NCI-H526 (cell line): ENCODE results near the gene IRAK2.
"Not testable (repeated sequence)": the region's sequence is repeated elsewhere in the genome, so short reads cannot be mapped to it uniquely, and the experiment has no call there.

Source experiments
- DNase-seq, 2 experiments: peaks; one replicate each; lab custom pipeline; 2025; lab: John Stamatoyannopoulos, UW

Gene IRAK2

DNA sequence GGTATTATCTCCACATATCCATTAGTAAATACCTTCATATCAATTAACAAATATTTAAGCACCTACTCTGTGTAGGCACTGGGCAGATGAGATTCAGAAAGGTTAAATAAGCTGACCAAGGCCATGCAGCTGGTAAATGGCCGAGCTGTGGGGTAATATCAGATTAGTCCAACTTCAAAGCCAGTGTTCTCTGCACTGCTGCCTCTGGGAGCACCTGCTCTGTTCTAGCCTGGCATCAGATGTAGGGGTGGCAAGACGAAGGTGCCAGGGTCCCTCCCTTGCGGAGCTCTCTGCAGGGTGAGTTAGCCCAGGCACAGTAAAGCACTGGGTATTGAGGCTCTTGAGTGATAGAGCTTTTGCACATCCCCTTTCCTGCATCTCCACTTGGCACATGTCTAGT is 89.0 kb downstream of the IRAK2 start:
- DNase-seq = no peak

DNA sequence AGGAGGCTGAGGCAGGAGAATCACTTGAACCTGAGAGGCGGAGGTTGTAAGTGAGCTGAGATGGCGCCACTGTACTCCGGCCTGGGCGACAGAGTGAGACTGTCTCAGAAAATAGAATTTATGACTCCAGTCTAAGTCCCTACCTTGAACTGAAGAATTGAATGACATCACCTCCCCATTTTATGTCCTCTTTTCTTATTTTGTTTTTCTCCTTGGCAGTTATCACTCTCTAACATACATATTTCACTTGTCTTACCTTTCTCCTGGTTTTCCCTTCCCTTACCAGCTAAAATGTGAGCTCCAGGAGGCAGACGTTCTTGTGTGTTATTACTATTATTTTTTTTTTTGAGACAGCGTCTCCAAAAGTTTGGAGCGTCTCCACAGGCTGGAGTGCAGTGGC is 91.1 kb downstream of the IRAK2 start:
- no peak for DNase-seq

DNA sequence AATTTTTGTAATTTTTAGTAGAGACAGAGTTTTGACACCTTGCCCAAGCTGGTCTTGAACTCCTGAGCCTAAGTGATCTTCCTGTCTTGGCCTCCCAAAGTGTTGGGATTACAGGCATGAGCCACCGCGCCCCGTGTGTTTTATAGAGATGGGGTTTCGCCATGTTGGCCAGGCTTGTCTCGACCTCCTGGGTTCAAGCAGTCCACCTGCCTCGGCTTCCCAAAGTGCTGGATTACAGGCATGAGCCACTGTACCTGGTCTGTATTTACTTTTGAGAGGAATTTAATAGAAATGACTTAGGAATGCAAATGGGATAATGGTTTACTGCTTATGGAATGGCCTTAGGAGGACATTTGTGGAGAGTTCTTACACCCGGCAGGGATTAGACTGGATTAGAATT is 94.3 kb downstream of the IRAK2 start:
- no peak for DNase-seq

DNA sequence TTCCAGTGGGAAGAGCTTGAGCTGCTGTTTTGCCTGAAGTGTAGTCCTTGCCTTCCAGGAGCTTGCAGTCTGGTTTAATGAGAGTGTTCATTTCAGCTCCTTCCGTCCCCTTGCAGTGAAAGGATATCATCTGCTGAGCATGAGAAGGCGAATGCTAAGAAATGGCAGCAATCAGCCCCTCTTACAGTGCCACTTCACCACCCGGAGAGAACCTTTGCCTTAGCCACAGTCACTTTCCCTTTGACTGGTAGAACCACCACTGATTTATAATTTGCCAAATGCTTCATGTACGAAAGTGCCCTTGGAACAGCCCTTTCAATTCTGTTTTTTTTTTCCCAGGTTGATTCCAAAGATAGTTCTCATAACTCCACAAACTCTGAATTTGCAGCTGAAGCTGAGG is 95.1 kb downstream of the IRAK2 start:
- DNase-seq = no peak

DNA sequence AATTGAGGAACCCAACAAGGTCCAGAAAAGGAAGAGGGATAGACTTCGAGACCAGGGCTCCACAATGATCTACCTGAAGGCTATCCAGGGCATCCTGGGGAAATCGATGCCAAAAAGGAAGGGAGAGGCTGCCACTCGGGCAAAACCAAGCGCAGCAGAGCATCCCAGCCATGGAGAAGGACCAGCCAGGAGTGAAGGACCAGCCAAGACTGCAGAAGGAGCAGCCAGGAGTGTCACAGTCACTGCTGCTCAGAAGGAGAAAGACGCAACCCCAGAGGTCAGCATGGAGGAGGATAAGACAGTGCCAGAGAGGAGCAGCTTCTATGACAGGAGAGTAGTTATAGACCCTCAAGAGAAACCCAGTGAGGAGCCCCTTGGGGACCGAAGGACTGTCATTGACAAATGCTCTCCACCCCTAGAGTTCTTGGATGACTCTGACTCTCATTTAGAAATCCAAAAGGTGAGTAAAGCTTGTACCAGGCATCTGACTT is 95.5 kb downstream of the IRAK2 start:
- DNase-seq = no peak

DNA sequence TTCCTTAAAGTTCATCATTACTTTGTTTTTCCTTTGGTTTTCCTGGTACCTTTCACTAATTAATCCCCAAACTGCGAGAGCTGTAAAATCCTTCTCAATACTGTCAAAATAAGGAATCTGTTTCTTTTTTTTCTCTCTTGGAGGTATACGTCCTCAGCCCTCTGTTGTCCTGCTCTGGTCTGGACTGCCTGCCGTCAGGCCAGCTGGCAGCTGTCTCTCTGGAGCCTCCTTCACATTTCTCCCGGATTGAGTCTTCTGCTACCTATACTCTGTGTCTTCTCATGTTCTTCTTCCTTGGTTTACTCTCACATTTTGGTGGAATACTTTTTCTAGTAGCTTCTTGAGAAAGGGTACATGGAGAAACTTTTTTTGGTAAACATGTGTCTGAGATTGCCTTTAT is 97.3 kb downstream of the IRAK2 start:
- DNase-seq = no peak

DNA sequence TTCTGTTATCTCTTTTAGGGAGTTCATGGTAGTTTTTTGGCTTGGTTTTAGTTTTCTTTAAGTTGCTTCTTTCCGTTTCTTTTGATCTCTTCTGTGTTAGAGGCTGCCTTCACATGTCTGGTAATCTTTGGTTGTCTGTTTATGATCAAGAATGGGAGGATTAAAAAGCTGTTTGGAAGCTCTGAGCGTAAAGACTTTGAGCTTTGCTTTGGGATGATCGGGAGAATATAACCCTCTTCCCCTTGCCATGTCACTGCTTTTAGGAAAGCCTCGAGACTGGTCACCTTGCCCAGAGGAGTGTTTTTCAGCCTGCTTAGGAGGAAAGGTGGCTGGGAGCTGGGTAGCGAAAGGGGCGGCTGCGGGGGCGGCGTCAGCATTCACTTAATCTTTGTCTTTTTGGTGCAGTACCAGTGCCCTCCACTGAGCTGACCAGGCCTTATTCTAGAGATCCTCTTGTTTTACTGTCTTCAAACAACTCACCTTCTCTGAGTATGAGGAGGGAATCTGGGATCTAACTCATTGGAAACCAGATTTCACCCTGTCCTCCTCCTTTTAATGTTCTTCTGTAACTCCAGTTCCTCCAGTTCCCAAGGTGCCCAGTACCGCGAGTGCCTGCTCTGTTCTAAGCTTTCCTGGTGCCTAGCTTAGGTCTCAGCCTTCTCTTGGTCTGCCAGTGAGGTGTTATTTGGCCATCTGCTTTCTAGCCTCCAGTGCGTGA is 99.1 kb downstream of the IRAK2 start:
- peak in 1 of 2 experiments; percentile 27 for DNase-seq

DNA sequence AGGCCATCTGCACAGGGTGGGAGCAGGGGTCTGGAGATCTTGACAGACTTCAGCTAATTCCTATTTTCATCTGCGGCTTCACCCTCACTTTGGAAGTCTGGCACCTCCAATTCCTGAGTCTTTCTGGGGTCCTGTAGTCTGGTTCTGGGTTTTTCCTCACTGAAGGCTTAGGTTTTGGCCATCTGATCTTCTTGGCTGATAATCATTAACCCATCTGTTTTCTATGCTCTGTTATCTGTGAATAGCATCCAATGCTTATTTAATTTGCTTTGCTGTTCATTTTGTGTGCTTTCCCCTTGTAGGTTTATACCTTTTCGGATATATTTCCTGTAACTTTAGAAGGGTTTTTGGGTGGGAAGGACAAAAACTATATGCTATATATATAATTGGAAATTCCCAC is 101.1 kb downstream of the IRAK2 start:
- no peak for DNase-seq

DNA sequence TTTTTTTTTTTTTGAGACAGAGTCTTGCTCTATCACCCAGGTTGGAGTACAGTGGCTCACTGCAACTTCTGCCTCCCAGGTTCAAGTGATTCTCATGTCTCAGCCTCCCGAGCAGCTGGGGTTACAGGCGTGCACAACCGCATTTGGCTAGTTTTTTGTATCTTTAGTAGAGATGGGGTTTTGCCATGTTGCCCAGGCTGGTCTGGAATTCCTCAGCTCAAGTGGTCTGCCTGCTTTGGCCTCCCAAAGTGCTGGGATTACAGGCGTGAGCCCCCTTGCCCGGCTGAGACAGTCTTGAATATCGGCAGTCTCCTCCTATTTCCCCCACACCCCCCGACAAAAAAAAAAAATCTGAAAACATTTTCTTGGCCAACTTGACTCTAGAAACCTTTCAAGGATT is 102.2 kb downstream of the IRAK2 start:
- not testable (repeated sequence) for DNase-seq

DNA sequence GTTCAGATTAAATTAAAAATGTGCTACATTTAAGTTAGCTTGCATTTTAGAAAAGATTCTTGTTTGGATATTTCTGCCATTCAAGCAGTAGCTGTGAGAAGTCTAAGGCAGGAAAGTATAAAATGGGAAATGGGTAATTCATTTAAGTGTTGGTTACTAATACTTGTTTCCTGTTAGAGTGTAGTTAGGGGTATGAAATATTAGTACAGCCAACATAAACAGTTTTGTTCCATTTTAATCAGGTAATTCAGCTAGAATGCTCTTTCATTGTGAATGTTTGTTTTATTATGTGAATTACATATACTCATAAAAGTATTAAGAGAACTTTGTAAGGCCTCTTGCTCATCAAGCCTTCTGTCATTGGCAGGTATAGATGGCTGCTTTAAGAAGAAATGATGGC is 103.4 kb downstream of the IRAK2 start:
- no peak for DNase-seq

DNA sequence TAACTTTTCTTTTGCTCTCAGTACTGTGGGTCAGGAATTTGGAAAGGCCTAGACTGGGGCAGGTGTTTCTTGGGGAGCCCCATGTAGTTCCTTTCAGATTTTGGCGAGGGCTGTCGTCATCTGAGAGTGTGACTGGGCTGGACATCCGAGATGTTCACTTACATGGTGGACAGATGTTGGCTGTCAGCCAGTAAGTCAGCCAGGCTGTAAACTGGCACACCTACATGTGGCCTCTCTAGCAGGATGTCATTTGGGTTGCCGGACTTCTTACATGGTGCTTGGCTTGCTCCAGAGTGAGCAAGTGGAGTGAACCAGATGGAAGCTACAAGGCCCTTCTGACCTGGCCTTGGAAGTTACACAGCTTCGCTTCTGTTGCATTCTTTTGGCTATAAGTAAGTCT is 104.2 kb downstream of the IRAK2 start:
- no peak for DNase-seq

DNA sequence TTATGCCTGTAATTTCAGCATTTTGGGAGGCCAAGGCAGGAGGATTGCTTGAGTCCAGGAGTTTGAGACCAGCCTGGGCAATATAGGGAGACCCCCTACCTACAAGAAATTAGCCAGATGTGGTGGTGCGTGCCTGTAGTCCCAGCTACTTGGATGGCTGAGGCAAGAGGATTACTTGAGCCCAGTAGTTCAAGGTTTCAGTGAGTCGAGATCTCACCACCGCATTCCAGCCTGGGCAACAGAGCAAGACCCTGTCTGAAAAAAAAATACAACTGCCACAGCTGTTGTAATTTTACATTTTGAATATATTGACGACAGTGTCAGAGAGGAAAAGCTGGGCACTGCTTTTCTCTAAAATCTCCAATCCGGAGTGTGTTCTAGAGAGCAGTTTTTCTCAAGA is 104.7 kb downstream of the IRAK2 start:
- no peak for DNase-seq

DNA sequence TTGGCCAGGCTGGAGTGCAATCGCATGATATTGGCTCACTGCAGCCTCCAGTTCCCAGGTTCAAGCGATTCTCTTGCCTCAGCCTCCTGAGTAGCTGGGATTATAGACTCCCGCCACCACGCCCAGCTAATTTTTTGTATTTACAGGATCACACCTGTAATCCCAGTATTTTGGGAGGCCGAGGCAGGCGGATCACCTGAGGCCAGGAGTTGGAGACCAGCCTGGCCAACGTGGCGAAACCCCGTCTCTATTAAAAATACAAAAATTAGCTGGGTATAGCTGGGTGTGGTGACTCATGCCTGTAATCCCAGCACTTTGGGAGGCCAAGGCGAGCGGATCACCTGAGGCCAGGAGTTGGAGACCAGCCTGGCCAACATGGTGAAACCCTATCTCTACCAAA is 107.8 kb downstream of the IRAK2 start:
- DNase-seq = not testable (repeated sequence)

DNA sequence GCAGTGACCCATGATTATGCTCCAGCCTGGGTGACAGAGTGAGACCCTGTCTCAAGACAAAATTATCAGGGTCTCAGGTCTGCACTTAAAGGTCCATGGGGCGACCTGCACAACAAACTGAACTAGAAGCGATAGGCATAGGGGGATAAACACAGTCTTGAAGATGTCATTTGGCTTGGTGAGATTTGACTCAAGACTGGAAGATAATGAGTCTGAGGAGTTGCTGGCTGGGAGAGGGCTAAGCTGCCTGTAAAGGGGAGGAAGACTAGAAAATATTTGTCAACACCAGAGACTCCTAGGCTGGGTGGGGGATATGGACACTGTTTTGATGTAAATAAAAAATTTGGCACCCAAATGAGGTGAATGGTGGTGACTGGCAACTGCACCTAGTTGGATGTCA is 108.3 kb downstream of the IRAK2 start:
- peak; percentile 22 to 46 for DNase-seq

DNA sequence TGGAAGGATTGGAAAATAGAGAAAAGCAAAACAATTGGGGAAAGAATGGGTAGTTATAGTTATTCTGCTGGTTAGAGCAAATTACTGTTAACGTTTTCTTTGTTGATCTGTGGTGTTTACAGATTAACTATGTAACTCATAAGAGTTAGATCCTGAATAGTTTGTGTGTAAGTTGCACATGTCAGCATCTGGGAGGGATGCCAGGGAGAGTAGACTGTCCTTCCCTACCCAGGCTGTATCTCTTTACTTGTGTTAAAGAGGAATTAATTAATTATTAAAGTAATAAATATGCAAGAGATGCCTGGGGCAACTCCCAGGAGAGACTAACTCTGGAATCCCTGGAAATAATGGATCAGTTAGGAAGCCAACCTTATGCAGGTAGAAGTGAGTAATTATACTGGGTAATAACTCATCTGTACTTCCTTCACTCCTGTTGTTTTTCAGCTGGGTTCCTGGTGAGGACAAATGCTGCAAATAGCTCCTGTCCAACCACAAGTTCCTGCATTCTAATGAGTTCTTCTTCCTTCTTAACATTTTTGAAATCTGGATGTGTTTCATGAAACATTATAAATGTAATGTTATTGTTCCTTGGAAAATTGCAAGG is 109.1 kb downstream of the IRAK2 start:
- DNase-seq = no peak

DNA sequence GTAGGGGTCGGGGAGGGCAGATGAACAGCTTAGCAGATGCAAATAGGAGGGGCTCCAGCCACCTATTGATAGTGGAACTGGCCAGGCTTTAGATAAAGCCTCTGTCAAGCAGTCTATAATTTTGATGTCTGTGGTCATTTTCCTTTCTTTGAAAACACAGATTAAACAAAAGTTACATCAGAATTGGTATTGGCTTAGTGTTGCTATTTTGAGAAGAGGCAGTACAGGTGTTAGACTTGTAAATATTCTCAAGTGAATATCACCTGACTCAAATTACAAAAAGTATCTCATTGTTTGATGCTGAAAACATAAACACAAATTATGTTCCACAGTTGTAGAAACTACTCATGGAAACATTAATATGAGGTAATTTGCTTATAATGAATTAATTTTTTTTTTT is 109.9 kb downstream of the IRAK2 start:
- no peak for DNase-seq

DNA sequence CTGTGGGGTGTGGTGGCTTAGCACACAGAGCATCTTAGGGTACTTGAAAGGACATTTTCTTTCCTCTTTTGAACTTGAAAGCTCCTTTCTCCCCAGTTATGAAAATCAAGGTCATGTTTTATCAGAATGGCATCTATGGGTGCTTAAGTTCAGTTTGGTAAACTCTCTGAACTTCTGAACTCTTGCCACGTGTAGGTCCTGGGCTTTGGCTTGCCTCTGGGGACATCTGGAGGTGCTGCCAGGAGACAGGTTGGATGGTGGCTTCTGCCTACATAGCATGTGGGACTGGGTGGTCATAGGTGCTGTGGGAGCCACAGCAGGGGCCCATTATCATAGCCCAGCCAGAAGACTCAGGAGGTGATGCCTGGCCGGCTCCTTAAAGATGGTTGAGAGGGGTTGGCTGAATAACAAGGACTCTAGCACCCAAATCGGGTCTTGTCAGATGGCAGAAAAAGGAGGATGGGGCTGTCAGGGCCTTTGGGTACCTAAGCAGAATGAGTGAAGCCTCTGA is 112.5 kb downstream of the IRAK2 start:
- no peak for DNase-seq

DNA sequence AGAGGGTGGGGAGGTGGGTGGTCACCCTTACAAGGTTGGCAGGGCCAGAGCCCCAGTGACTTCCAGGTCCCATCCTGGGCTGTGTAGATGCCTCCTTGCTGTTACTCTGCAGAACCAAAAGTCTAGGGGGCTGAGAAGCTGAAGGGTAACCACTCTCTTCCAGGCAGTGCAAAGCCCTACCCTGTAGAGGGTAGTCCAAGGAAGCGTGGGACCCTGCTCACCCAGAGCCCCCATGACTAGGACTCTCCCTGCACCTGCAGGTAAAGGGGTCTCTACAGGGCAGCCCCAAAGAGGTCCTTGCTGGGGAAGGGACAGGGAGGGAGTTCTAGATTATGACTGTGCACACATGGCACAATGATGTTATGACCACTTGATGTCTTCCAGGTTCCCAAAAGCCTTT is 113.8 kb downstream of the IRAK2 start:
- DNase-seq = no peak

DNA sequence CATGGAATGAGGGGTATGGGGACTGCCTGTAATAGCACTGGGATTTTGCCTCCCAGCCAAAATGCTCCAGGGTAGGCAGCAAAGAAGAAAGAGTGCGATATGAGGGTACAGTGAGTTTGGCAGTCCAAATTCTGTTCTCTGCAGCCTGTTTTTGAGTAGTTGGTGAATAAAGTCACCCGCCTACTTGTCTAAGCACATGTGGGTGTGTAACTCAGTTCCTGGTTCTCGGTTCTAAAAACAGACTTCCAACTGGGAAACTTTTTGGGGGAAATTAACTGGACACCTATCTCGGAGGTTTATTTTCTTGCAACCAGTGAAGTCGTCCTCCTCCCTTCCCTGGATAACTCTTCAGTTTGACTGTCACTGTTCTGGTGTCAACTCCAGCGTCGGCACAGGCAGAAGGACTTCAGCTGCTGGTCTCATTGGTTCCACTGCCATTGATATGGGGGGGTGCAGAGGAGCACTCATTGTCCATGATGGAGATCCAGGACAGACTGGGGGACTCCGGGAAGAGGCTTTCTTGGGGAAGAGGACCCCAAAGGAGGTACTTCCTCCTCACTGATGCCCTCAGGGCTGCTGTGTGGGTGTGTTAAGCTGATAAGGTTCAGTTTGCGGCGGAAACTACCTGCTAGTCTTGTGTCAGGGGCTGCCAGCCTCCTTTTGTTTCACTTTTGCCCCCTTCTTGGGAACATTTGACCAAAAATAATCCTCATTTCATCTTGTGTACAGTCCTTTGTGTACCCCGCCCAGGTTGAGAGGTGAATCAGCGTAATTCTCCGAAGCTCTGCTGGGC is 114.9 kb downstream of the IRAK2 start:
- DNase-seq = no peak

DNA sequence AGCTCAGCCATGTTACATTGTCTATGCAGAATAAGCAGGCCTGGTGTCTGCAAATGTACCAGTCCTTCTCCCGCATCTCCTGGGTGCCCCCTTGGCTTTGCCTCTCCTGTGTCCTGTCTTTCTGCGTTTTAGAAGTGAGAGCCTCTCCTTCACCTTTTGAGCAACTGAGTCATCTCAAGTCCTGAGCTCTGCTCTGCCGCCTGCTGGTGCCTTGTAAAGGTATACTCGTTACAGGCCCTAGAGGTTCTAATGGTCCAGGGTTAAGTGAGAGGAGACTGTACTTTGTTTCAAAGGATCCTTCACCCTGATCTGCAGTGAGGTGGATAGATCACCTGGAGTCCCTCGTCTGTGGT is 115.4 kb downstream of the IRAK2 start:
- DNase-seq = no peak

DNA sequence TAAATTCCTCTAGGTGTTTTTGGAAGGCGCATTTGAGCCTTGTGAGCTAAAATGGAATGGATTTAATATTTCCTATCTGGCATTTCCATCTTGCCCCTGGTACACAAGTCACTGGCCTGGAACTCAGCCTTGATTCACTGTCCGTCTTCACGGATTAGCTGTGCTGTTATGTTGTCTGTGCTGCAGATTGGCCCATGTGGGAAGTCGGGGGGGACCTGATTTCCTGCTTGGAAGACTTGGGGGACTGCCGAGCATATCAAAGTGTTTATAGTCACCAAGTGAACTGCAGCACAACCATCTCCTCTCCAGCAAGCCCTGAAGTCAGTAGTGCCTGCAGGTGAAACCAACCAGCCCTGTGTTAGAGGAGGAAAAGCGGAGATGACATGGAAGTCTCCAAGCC is 115.9 kb downstream of the IRAK2 start:
- no peak for DNase-seq

DNA sequence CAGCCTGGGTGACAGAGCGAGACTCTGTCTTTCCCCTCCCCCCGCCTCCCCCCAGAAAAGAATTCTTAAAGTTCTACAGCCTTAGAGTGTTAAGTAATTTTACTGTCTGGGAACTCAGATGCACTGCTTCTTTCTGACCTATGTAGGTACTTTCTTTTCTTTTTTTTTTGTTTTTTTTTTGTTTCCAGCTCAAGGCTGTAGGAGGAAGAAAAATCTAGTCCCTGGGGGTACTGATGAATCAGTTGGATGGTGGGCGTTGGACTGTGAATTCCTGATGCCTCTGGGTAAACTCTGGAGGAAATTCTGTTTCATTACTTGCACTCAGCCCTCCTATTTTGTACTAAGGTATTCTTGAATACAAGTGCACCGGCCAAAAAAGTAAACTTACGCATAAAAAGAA is 117.2 kb downstream of the IRAK2 start:
- DNase-seq = no peak

DNA sequence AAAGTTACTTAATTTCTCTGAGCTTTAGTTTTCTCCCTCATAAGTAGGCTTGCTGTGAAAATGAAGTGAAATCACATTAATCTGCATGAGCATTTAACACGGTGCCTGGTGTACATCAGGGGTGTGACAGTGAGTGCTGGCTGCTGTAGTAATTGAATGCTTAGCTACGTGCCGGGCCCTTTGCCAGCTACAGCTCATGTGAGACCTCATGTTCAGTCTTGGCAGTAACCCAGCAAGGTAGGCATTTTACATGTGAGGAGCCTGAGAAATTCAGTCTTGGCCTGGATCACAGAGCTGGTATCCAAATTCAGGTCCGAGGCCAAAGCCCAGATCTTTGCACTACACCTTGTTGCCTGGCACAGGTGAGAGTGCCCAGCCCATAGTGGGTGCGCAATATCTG is 118.9 kb downstream of the IRAK2 start:
- DNase-seq = no peak
